Stimulated activated effector memory CD8-positive, alpha-beta T cell treated with anti-CD3 and anti-CD28 coated beads, Interleukin-12 subunit alpha, Interleukin-12 subunit beta, amount 100 ng/mL, for 72 hours (primary cell): ENCODE results near the gene VSIG2.

Experiments used
- ATAC-seq: fragments of 150-1000 bp; cut with Tn5 transposase; 2 replicates; pipeline ENCODE4 v1.10.0; 2021
- DNase-seq, 2 donors: peaks; one replicate each; pipeline ENCODE4 v3.0.0; 2021 to 2022; ENCODE audit warnings: low spot score in 2 of 2
- H3K27ac Mint-ChIP-seq: one replicate; pipeline ENCODE4 v1.8.0; 2022; ENCODE audit warnings: mild to moderate bottlenecking, mixed read lengths
- H3K36me3 Mint-ChIP-seq: one replicate; pipeline ENCODE4 v1.8.0; 2022; ENCODE audit warnings: mild to moderate bottlenecking, mixed read lengths
- H3K4me1 Mint-ChIP-seq: one replicate; pipeline ENCODE4 v1.8.0; 2022; ENCODE audit warnings: mixed read lengths
- H3K4me3 Mint-ChIP-seq: one replicate; pipeline ENCODE4 v1.8.0; 2022; ENCODE audit warnings: mild to moderate bottlenecking, mixed read lengths
- H3K9me3 Mint-ChIP-seq: one replicate; pipeline ENCODE4 v1.8.0; 2022; ENCODE audit warnings: mixed read lengths

VSIG2 gene

DNA sequence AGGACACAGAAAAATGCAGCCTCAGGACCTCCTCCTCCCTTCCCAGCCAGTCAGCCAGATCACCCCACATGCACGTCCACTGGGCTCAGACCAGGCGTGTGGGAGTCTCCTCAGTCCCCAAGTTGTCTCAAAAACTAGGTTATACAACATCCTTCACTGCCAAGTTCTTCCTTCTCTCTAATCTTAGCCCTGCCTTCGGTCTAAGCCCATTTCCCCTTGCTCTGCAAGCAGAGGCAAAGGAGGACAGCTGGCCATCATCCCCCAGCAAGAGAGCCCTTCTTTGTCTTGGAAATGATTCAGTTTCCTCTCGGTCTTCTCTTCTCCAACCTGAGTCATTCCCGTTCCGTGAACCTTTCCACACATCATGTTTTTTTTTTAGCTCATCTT is 26.3 kb downstream of the VSIG2 start:
- H3K4me3 Mint-ChIP-seq: no peak overlapping the region
- no peak for DNase-seq
- H3K36me3 Mint-ChIP-seq: peaks cover 4% of the 10 kb centered on the region
- no peak overlapping the region for H3K27ac Mint-ChIP-seq
- no peaks in the 10 kb centered on the region for H3K9me3 Mint-ChIP-seq
- no peak for ATAC-seq
- H3K4me1 Mint-ChIP-seq: peaks cover 8% of the 10 kb centered on the region

- Mint-ChIP-seq H3K36me3 (peaks cover 4% of the 10 kb centered on the region), H3K4me1 (peaks cover 8% of the 10 kb centered on the region), H3K9me3 (no peaks in the 10 kb centered on the region), H3K4me3 (no peak overlapping the region), H3K27ac (no peak overlapping the region)
- DNase-seq: no peak
- no peak for ATAC-seq
Observed at GRCh38 chr11:124724979-124725718, 26.9 kb downstream of the VSIG2 start.

DNA sequence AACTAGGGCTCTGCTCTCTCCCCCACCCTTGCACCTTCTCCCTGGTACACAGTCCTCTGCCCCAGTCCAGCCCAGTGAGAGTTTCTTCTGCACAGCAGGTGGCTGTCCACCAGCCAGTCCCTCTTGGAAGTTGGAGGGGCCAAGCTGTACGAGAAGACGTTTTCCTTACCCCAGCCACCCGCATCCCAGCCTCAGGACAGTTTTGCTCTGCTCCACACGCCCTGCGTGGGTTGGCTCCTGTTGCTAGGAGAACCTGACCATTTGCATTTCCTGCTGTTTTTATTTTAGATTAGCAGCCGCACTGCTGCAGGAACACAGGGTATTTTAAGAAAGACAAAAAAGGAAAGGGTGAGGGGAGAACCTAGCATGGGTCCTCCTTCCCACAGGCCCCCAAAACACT is 29.9 kb downstream of the VSIG2 start:
- H3K4me1 Mint-ChIP-seq: peaks cover 22% of the 10 kb centered on the region
- H3K36me3 Mint-ChIP-seq: peaks cover 4% of the 10 kb centered on the region
- DNase-seq (no peak), ATAC-seq (no peak)
- no peak overlapping the region for H3K4me3 Mint-ChIP-seq
- no peaks in the 10 kb centered on the region for H3K9me3 Mint-ChIP-seq
- no peak overlapping the region for H3K27ac Mint-ChIP-seq

DNA sequence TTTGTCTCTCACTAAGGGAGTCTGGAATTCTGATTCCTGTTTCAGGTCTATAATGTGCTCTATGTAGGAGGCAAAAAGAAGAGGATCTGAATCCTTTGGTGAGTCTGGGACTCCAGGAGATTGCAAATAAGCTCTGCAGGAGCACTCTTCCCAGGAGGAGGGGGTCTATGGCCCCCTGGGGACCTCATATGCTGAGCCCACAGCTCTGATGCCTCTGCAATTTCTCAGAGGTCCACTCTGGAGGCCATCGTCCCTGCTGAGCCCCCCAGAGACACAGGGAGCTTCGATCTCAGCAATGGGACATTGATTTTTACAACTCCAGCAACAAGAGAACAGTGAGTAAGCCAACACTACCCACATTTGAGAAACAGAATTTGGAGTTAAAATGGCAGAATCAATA is 32.5 kb downstream of the VSIG2 start:
- Mint-ChIP-seq H3K27ac (no peak overlapping the region), H3K36me3 (peaks cover 4% of the 10 kb centered on the region), H3K9me3 (no peaks in the 10 kb centered on the region), H3K4me1 (peaks cover 15% of the 10 kb centered on the region), H3K4me3 (no peak overlapping the region)
- DNase-seq (no peak), ATAC-seq (no peak)

DNA sequence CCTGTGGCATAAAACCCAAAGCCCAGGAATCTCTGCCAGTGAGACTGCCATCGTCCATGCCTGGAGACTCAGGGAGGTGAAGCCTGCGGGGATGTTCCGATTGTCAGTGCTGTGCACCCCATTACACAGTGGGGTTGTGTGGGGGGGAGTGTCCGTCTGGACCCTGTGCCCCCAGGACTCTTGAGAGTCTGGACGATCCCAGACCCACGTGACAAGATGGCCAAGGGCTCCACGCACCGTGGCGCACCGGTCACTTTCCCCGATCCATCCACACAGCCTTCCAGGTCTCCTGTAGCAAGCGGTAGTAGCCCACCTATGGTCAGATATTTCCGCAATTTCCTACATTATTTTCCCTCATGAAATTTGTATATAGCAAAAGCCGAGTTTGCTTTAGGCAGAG is 33.3 kb downstream of the VSIG2 start:
- peak overlapping the region; percentile 63 for H3K4me3 Mint-ChIP-seq
- peaks cover 4% of the 10 kb centered on the region for H3K36me3 Mint-ChIP-seq
- DNase-seq: no peak
- H3K27ac Mint-ChIP-seq: no peak overlapping the region
- H3K4me1 Mint-ChIP-seq: peaks cover 15% of the 10 kb centered on the region
- no peaks in the 10 kb centered on the region for H3K9me3 Mint-ChIP-seq
- ATAC-seq: no peak

DNA sequence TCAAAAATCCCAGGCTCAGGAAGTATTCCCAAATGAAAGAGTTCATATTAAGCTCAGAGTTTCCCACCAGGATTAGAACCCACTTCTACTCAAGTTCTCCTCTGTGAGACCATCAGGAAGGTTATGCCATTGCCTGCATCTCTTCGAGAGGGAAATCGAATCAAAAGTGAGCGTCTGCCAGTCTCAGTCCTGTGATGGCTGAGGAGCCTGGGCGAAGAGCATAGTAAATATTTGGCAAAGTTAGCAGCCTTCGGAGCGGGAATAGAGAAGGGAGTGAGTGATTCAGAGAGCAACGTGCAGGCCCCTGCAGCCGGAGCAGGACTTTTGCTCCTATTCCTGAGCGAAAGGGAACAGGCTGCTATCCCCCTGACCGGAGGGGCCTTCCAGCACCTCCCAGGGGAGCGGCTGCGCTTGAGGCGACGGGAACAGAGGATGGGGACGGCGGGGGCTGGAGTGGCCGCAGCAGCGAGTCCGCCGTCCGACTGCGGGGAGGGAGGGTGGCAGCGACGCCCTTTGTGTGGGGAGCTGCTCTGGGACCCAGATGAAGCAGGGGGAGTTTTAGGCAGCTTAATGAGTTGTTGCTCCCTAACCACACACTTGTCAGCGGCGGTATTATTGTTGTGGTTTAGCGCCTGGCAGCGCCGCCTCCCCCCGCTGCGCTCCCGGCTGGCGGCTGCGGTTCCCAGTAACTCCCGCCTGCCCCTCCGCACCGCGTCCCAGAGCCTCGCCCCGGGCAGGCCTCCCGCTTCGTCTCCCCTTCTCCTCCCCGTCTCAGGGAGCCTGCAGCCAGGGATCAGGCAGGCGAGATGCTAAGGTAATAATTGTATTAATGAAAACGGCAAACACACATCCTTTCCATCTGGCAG is 34.0 kb downstream of the VSIG2 start:
- no peaks in the 10 kb centered on the region for H3K9me3 Mint-ChIP-seq
- peaks cover 4% of the 10 kb centered on the region for H3K36me3 Mint-ChIP-seq
- peaks cover 15% of the 10 kb centered on the region for H3K4me1 Mint-ChIP-seq
- peak overlapping the region; percentile 51 for H3K27ac Mint-ChIP-seq
- no peak for DNase-seq
- ATAC-seq: peak; percentile 54
- H3K4me3 Mint-ChIP-seq: peak overlapping the region; percentile 63

DNA sequence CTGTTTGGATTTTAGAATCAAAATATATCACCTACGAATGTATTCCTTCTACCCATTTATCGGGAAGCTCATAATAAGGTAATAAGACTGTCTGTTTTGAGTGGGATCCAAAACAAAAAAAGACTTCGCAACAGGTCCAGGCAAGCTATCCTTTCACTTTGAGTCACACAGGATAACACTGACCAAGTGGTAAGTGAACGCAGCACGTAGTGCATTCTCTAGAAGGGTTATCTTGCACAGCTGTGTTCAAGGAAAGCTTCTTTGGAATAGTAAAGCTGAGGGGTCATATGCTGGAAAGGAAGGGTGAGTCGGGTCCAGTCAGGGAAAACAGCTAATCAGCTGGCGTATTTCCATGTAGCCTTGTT is 34.7 kb downstream of the VSIG2 start:
- Mint-ChIP-seq H3K9me3 (no peaks in the 10 kb centered on the region), H3K27ac (peak overlapping the region; percentile 51), H3K4me1 (peaks cover 15% of the 10 kb centered on the region), H3K36me3 (peaks cover 4% of the 10 kb centered on the region), H3K4me3 (peak overlapping the region; percentile 63)
- DNase-seq: no peak
- no peak for ATAC-seq

DNA sequence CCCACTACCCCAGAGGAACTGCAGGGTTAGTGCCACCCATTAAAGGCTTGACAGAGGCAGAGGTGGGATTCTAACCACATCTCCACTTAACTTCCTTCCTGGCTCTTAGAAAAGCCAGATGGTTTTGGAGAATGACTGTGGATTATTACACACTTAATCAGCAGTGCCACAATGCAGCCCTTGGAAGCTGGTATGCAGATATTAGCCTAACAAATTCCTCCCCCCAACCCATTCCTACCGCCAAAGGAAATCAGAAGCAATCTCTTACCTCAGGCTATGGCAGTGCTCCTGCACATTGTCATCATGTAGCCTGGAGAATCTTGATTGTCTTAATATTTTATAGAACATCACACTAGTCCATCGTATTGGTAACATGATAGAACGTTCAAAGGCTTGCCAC is 35.5 kb downstream of the VSIG2 start:
- peaks cover 15% of the 10 kb centered on the region for H3K4me1 Mint-ChIP-seq
- H3K9me3 Mint-ChIP-seq: no peaks in the 10 kb centered on the region
- no peak for ATAC-seq
- no peak overlapping the region for H3K4me3 Mint-ChIP-seq
- H3K27ac Mint-ChIP-seq: no peak overlapping the region
- H3K36me3 Mint-ChIP-seq: peaks cover 3% of the 10 kb centered on the region
- DNase-seq: no peak

DNA sequence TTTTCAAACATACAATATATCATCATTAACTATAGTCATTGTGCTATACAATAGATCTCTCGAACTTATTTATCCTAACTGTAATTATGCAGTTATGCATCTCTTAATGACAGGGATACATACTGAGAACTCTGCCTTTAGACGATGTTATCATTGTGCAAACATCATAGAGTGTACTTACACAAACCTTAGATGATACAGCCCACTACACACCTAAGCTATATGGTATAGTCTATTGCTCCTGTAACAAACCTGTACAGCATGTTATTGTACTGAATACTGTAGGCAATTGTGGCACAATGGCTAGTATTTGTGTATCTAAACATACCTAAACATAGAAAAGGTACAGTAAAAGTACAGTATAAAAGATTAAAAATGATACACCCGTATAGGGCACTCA is 39.7 kb downstream of the VSIG2 start:
- ATAC-seq: no peak
- H3K4me1 Mint-ChIP-seq: peaks cover 2% of the 10 kb centered on the region
- peaks cover 3% of the 10 kb centered on the region for H3K9me3 Mint-ChIP-seq
- DNase-seq: no peak
- no peak overlapping the region for H3K27ac Mint-ChIP-seq
- no peaks in the 10 kb centered on the region for H3K36me3 Mint-ChIP-seq
- no peak overlapping the region for H3K4me3 Mint-ChIP-seq

DNA sequence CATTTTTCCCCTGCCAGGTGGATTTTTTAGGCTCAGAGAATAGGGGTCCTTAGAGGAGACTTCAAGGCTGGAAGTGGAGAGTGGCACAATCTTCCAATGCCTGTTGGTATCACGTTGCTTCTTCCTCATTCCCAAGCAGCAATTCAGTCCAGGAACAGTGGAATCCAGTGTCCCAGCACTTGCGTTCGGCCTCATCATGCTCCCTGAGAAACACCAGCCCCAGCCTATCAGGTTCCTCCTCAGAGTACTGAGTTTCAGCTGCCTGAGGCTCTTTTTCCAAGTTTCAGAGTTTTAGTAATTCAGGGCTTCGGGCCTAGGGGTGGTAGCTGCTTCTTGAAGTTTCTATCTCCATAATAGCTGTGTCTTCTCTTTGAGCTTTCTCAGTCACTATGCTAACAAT is 44.2 kb downstream of the VSIG2 start:
- Mint-ChIP-seq H3K4me3 (no peak overlapping the region), H3K4me1 (no peaks in the 10 kb centered on the region), H3K27ac (no peak overlapping the region), H3K36me3 (no peaks in the 10 kb centered on the region), H3K9me3 (peaks cover 3% of the 10 kb centered on the region)
- no peak for ATAC-seq
- DNase-seq: no peak

DNA sequence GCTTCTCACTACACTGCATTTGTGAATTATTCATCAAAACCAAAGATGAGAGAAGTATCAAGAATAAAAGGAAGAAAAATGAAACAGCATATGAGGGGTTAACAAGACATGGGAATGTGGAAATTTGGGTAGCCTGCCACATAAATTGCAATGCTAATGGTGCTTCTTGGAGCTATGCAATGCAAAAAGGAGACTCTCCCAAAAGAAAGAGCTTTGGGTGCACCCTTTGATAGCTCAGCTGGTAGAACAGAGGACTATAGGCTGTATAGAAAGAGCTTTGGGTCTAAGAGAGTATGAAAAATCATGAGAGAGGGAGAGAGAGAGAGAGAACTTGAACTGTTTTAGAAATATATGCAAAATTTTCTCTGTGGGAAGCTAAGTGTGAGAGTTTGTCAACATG is 52.0 kb downstream of the VSIG2 start:
- Mint-ChIP-seq H3K9me3 (no peaks in the 10 kb centered on the region), H3K4me3 (no peak overlapping the region), H3K4me1 (no peaks in the 10 kb centered on the region), H3K27ac (no peak overlapping the region), H3K36me3 (no peaks in the 10 kb centered on the region)
- DNase-seq: no peak
- ATAC-seq: no peak

GRCh38 chr11:124699547-124699946 is 52.5 kb downstream of the VSIG2 start:
- DNase-seq (no peak), ATAC-seq (no peak)
- Mint-ChIP-seq H3K4me1 (no peaks in the 10 kb centered on the region), H3K36me3 (no peaks in the 10 kb centered on the region), H3K4me3 (no peak overlapping the region), H3K9me3 (no peaks in the 10 kb centered on the region), H3K27ac (no peak overlapping the region)
